GM12864 (cell line): ENCODE results near the gene DACT2.

Source experiments
- DNase-seq: peaks from one replicate; pipeline ENCODE4 v3.0.0-alpha.2; 2011; ENCODE audit warnings: low read depth
- H3K4me3 ChIP-seq: 2 replicates; pipeline ENCODE4 v1.5.1; 2011; ENCODE audit warnings: mild to moderate bottlenecking, low read depth, low read length, control low read depth
- CTCF ChIP-seq: IDR thresholded peaks from 2 replicates; pipeline ENCODE4 v1.5.1; 2011; ENCODE audit warnings: low read depth, mild to moderate bottlenecking, moderate library complexity, low read length, control low read depth, inconsistent platforms; ENCODE audit errors: missing control alignments

Gene DACT2

GRCh38 chr6:168297643-168298042 is 21.9 kb downstream of the DACT2 start:
- DNase-seq = no peak
- H3K4me3 ChIP-seq = no peak overlapping the region
- TF ChIP-seq CTCF = no peak

- TF ChIP-seq CTCF = no peak
- no peak overlapping the region for H3K4me3 ChIP-seq
- no peak for DNase-seq
Measured at GRCh38 chr6:168294901-168295300, 24.7 kb downstream of the DACT2 start.

- no peak overlapping the region for H3K4me3 ChIP-seq
- no peak for TF ChIP-seq CTCF
- no peak for DNase-seq
Measured at GRCh38 chr6:168293636-168294530, 25.7 kb downstream of the DACT2 start.

GRCh38 chr6:168292826-168293225 is 26.8 kb downstream of the DACT2 start:
- TF ChIP-seq CTCF = no peak
- DNase-seq = no peak
- no peak overlapping the region for H3K4me3 ChIP-seq

GRCh38 chr6:168291450-168291849 is 28.1 kb downstream of the DACT2 start:
- H3K4me3 ChIP-seq = no peak overlapping the region
- TF ChIP-seq CTCF = no peak
- no peak for DNase-seq

GRCh38 chr6:168290095-168290494 is 29.5 kb downstream of the DACT2 start:
- DNase-seq = no peak
- no peak overlapping the region for H3K4me3 ChIP-seq
- no peak for TF ChIP-seq CTCF

- no peak for DNase-seq
- no peak overlapping the region for H3K4me3 ChIP-seq
- TF ChIP-seq CTCF = no peak
Measured at GRCh38 chr6:168289571-168289962, 30.0 kb downstream of the DACT2 start.
